Measurements from ENCODE around the gene PITRM1.

DNA sequence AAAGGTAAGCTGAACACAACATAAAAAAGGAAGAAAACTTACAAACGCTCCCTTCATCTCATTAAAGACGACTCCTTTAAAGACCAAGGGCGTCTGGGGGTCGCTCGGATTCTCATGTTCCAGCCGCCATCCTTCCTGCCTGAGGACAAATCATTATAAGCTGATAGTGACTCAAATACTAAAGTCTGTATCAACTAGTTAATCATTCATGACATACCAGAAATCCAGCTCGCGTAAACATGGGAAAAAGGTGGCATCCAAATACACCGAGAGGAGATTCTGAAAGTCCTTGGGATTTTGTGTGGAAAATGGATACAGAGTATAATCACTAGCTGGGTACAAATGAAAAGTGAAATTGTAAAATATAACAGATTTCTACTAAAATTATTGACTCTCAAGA is 7.4 kb downstream of the PITRM1 start:
- TF ChIP-seq, protein P1, sequence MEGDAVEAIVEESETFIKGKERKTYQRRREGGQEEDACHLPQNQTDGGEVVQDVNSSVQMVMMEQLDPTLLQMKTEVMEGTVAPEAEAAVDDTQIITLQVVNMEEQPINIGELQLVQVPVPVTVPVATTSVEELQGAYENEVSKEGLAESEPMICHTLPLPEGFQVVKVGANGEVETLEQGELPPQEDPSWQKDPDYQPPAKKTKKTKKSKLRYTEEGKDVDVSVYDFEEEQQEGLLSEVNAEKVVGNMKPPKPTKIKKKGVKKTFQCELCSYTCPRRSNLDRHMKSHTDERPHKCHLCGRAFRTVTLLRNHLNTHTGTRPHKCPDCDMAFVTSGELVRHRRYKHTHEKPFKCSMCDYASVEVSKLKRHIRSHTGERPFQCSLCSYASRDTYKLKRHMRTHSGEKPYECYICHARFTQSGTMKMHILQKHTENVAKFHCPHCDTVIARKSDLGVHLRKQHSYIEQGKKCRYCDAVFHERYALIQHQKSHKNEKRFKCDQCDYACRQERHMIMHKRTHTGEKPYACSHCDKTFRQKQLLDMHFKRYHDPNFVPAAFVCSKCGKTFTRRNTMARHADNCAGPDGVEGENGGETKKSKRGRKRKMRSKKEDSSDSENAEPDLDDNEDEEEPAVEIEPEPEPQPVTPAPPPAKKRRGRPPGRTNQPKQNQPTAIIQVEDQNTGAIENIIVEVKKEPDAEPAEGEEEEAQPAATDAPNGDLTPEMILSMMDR (IDR thresholded peaks at IDR 0.05), result no peak
- TF ChIP-seq ZNF121 (CRISPR knock-in tag; IDR thresholded peaks at IDR 0.05) (no peak), JAZF1 (CRISPR knock-in tag; IDR thresholded peaks at IDR 0.05) (no peak)
